ENCODE measurements around the gene CD151. TPM values are rescaled to one million over a fixed set of nuclear protein-coding genes. Genes with fewer than 3 reads are reported as not detected.

CD151 gene
- total RNA-seq, 2 experiments from 2014 or later: 0.28 to 0.84 TPM

GRCh38 chr11:837189-837989, 4.6 kb downstream of the CD151 start:
- Histone ChIP-seq H3K4me1 (ENCODE audit: insufficient read depth, low read length, poor library complexity, severe bottlenecking) (peaks cover 10% of the 10 kb centered on the region), H3K9me2 (ENCODE audit: insufficient read depth, low read length) (no peaks in the 10 kb centered on the region), H3K4me2 (ENCODE audit: low read length) (no peak overlapping the region), H3K9me3 (ENCODE audit: low read length) (no peaks in the 10 kb centered on the region), H2AFZ (ENCODE audit: low read length) (no peak overlapping the region), H3K36me3 (ENCODE audit: insufficient read depth, low read length) (peaks cover 33% of the 10 kb centered on the region), H4K20me1 (ENCODE audit: insufficient read depth, low read length) (peaks cover 12% of the 10 kb centered on the region; the same call in 1 of the 2 replicates), H3K4me3 (ENCODE audit: low read depth, low read length, poor library complexity, severe bottlenecking) (no peak overlapping the region), H3K27ac (ENCODE audit: low read depth, low read length, poor library complexity, severe bottlenecking) (no peak overlapping the region), H3K79me2 (ENCODE audit: insufficient read depth, low read depth, low read length) (peaks cover 18% of the 10 kb centered on the region)
- DNase-seq (ENCODE audit: low spot score): no peak
- CTCF ChIA-PET (ENCODE audit: unreplicated experiment): no interaction called here
- TF ChIP-seq EZH2phosphoT487 (IDR thresholded peaks at IDR 0.05; ENCODE audit: borderline replicate concordance, low read depth, low read length): no peak
- TF ChIP-seq CTCF (conservative IDR thresholded peaks at IDR 0.05; ENCODE audit: low read length): no peak
- BruUV-seq (replicated peaks): no TSS peak
- intact Hi-C loops (cut with micrococcal nuclease; ENCODE audit: unreplicated experiment): no loop called here
- POLR2A ChIA-PET: no interaction called here

- DNase-seq (ENCODE audit: low spot score): no peak
- H3K4me1 ChIP-seq (ENCODE audit: insufficient read depth, low read length, poor library complexity, severe bottlenecking): peaks cover 10% of the 10 kb centered on the region
- H4K20me1 ChIP-seq (ENCODE audit: insufficient read depth, low read length): peaks cover 12% of the 10 kb centered on the region; the same call in 1 of the 2 replicates
- no peak overlapping the region for H3K27ac ChIP-seq (ENCODE audit: low read depth, low read length, poor library complexity, severe bottlenecking)
- no peak overlapping the region for H3K4me3 ChIP-seq (ENCODE audit: low read depth, low read length, poor library complexity, severe bottlenecking)
- intact Hi-C loops (cut with micrococcal nuclease; ENCODE audit: unreplicated experiment): no loop called here
- H3K9me2 ChIP-seq (ENCODE audit: insufficient read depth, low read length): no peaks in the 10 kb centered on the region
- TF ChIP-seq EZH2phosphoT487 (IDR thresholded peaks at IDR 0.05; ENCODE audit: borderline replicate concordance, low read depth, low read length) (no peak), CTCF (conservative IDR thresholded peaks at IDR 0.05; ENCODE audit: low read length) (no peak)
- POLR2A ChIA-PET: no interaction called here
- H2AFZ ChIP-seq (ENCODE audit: low read length): no peak overlapping the region
- H3K79me2 ChIP-seq (ENCODE audit: insufficient read depth, low read depth, low read length): peaks cover 18% of the 10 kb centered on the region
- peaks cover 33% of the 10 kb centered on the region for H3K36me3 ChIP-seq (ENCODE audit: insufficient read depth, low read length)
- H3K4me2 ChIP-seq (ENCODE audit: low read length): no peak overlapping the region
- CTCF ChIA-PET (ENCODE audit: unreplicated experiment): no interaction called here
- no TSS peak for BruUV-seq (replicated peaks)
- H3K9me3 ChIP-seq (ENCODE audit: low read length): no peaks in the 10 kb centered on the region
These were observed 5.2 kb downstream of the CD151 start for GRCh38 chr11:837990-838307.
